ENCODE data around the gene EPSTI1.
"Not testable (repeated sequence)": the region's sequence is repeated elsewhere in the genome, so short reads cannot be mapped to it uniquely, and the experiment has no call there.

The EPSTI1 gene

DNA sequence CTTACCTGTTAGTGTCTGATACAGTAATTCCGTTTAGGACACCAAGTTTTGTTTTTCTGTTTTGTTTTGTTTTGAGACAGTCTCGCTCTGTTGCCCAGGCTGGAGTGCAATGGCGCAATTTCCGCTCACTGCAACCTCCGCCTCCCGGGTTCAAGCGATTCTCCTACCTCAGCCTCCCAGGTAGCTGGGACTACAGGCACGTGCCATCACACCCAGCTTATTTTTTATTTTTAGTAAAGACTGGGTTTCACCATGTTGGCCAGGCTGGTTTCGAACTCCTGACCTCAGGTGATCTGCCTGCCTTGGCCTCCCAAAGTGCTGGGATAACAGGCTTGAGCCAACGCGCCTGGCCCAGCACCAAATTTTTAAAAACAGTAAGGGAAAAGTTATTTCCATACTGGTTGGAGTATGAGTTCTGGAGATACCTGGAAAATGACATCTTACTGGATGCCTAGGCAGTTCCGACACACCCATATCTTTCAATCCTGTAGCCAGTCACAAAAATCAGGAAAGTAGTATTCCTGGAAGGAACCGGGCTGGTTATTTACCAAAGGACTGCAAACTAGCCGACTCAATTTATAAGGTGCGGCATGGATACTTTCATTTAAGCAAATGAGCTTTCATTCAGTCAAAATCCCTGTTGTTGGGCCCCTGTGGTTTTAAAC is 676 bp downstream of the EPSTI1 start:
- H3K4me3 Mint-ChIP-seq, result peak overlapping the region; percentile 95 to 97
- ATAC-seq, DNase-seq, H3K9me3 Mint-ChIP-seq, H3K27me3 Mint-ChIP-seq: not testable (repeated sequence)
- peak overlapping the region; percentile 99 to 100 for H3K27ac Mint-ChIP-seq
- peaks cover 61% of the 10 kb centered on the region for H3K4me1 Mint-ChIP-seq

DNA sequence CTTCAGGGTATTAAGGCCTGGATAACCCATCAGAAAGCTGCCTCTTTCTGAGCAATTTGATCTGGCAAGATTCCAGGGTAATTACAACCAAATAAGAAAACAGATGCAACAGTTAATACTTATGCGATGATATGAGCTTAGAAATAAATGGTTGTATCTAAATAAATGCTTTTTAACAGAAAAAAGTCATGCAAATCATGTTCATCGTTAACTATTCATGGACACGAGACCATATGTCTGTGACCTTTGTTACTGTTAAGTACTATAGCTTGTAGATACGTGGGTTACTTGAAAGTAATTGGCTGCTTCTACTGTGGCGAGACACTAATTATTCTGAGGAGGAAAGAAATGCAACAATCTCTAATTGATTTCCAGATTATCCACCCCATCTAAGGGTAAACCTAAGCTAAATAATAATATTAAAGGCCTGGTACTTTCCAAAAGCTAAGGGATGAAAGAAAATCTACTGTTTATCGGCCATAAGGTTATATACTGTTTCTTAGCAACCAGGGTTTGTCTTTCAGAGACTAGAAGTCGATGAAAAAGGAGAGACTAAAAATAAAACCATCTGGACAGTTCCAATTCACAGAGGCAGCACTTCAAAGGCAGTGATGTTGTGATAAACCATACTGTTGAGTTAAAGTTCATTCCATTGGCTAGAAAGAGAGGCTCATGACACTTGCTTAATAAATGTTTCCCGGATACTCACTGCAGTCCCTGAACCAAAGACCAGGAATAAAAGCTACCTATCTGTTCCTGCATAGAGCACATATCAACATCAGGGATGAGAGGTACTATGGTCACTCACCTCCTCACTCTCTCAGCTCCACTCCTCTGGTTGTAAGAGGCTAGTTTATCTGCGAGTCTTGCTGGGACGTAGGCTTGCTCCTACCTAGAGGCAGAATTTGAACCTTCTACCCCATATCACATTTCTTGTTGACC is 1.5 kb downstream of the EPSTI1 start:
- no peaks in the 10 kb centered on the region for H3K27me3 Mint-ChIP-seq
- H3K9me3 Mint-ChIP-seq, result no peaks in the 10 kb centered on the region
- ATAC-seq (no peak), DNase-seq (no peak)
- peaks cover 53% of the 10 kb centered on the region for H3K4me1 Mint-ChIP-seq
- peak overlapping the region; percentile 19 to 88 for H3K27ac Mint-ChIP-seq
- peak overlapping the region; percentile 95 to 97 for H3K4me3 Mint-ChIP-seq

- Mint-ChIP-seq H3K27ac (no peak overlapping the region), H3K9me3 (no peaks in the 10 kb centered on the region), H3K4me1 (peaks cover 16% of the 10 kb centered on the region), H3K4me3 (no peak overlapping the region), H3K27me3 (no peaks in the 10 kb centered on the region)
- DNase-seq (no peak), ATAC-seq (no peak)
Observed at GRCh38 chr13:42986176-42986574, 5.9 kb downstream of the EPSTI1 start.

DNA sequence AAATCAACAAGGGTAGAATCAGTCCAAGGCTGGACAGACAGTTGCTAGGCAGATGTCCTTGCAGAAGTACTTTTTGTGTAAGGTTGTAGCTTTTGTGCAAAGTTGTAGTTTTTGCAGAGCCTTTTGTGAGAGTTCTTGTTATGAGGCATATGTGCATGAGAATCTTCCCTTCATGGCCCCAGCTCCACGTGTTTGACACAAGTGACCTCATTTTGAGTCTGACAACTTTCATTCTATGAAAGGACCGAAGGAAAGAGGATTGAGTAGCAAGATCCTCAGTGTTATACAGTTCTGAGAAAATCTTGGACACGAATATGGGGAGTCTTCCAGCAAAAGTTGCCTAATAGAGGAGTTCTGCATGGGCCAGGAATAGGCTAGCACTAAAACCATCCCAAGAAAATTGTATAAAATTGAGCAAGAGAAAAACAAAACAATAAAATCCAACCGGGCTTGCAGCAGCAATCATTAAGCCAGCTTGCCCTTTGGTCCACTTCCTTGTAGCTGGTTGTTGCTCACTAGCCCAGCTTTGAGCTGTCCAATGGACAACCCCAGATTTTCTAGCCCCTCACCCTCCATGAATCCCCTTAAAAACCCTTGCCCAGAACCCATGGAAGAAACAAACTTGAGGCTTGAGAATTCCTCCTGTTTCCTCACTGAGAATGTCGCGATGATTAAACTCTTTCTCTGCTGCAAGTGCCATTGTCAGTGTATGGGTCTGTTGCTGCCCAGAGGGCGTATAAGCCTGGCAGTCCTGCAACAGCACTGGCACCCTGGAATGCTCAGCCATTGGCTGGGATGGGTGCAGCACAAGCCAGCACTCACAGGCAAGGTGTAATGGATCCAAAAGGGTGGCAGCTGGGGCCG is 6.5 kb downstream of the EPSTI1 start:
- H3K27ac Mint-ChIP-seq, result no peak overlapping the region
- DNase-seq (no peak), ATAC-seq (no peak)
- peaks cover 9% of the 10 kb centered on the region for H3K4me1 Mint-ChIP-seq
- H3K9me3 Mint-ChIP-seq, result no peaks in the 10 kb centered on the region
- no peak overlapping the region for H3K4me3 Mint-ChIP-seq
- no peaks in the 10 kb centered on the region for H3K27me3 Mint-ChIP-seq

DNA sequence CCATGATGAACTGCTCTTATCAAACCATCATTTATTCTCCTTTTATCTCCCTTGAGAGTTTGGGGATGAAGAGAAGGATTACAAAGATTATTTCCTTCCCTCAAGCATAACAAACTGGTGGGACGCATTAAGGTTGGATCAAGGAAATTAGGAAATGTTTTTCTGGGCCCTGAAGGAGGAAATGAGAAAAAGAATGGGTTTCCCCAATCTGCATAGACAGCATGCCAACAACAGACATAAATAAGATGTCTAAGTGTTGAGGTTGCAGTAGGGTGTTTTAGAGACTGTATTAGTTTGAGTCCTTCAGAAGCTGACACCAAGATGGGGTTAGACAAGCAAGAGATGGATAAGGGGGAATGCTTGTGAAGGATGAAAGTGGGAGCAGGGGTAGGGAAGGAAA is 7.3 kb downstream of the EPSTI1 start:
- no peak overlapping the region for H3K4me3 Mint-ChIP-seq
- H3K27ac Mint-ChIP-seq, result no peak overlapping the region
- peaks cover under 1% of the 10 kb centered on the region for H3K4me1 Mint-ChIP-seq
- H3K27me3 Mint-ChIP-seq, result no peaks in the 10 kb centered on the region
- H3K9me3 Mint-ChIP-seq, result peaks cover 0 to 5% of the 10 kb centered on the region in 2 donors
- DNase-seq (no peak), ATAC-seq (no peak)

- Mint-ChIP-seq H3K27ac (no peak overlapping the region), H3K27me3 (no peaks in the 10 kb centered on the region), H3K4me3 (no peak overlapping the region), H3K4me1 (no peaks in the 10 kb centered on the region), H3K9me3 (peaks cover 0 to 5% of the 10 kb centered on the region in 2 donors)
- no peak for DNase-seq
- ATAC-seq, result no peak
Observed at GRCh38 chr13:42984026-42984425, 8.0 kb downstream of the EPSTI1 start.

GRCh38 chr13:42981853-42982252 is 10.2 kb downstream of the EPSTI1 start:
- Mint-ChIP-seq H3K4me3 (no peak overlapping the region), H3K27ac (no peak overlapping the region), H3K4me1 (no peaks in the 10 kb centered on the region), H3K27me3 (no peaks in the 10 kb centered on the region), H3K9me3 (peaks cover 0 to 5% of the 10 kb centered on the region in 2 donors)
- ATAC-seq (no peak), DNase-seq (no peak)

GRCh38 chr13:42981317-42981716 is 10.7 kb downstream of the EPSTI1 start:
- Mint-ChIP-seq H3K9me3 (peaks cover 0 to 5% of the 10 kb centered on the region in 2 donors), H3K4me3 (no peak overlapping the region), H3K4me1 (no peaks in the 10 kb centered on the region), H3K27me3 (no peaks in the 10 kb centered on the region), H3K27ac (no peak overlapping the region)
- DNase-seq (no peak), ATAC-seq (no peak)

- Mint-ChIP-seq H3K9me3 (peaks cover 0 to 5% of the 10 kb centered on the region in 2 donors), H3K27me3 (no peaks in the 10 kb centered on the region), H3K4me1 (no peaks in the 10 kb centered on the region), H3K27ac (no peak overlapping the region), H3K4me3 (no peak overlapping the region)
- no peak for ATAC-seq
- DNase-seq, result no peak
Observed at GRCh38 chr13:42977219-42977659, 14.8 kb downstream of the EPSTI1 start.

- Mint-ChIP-seq H3K4me1 (peaks cover 1% of the 10 kb centered on the region), H3K27me3 (no peaks in the 10 kb centered on the region), H3K4me3 (no peak overlapping the region), H3K27ac (no peak overlapping the region), H3K9me3 (peaks cover 0 to 5% of the 10 kb centered on the region in 2 donors)
- DNase-seq (no peak), ATAC-seq (no peak)
Observed at GRCh38 chr13:42976066-42976465, 16.0 kb downstream of the EPSTI1 start.

DNA sequence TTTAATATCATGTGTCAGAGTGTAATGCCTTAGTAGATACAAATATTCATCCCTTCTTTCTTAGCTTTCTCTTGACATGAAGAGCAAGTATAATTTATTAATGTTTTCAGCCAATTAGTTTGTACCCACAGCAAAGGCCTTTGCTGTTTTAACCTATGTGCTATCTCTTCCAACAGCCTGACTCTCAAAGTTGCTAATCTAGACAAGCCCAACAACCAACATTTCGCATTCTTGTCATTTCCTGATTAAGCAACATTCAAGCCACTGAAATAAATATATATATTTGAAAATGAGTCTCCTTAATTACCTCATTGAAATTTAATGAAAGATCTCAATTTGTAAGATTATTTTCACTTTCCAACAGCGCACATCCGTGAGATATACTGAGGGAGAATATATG is 18.5 kb downstream of the EPSTI1 start:
- Mint-ChIP-seq H3K9me3 (no peaks in the 10 kb centered on the region), H3K4me3 (no peak overlapping the region), H3K27me3 (no peaks in the 10 kb centered on the region), H3K27ac (no peak overlapping the region), H3K4me1 (peaks cover 16% of the 10 kb centered on the region)
- ATAC-seq (no peak), DNase-seq (no peak)

- H3K27me3 Mint-ChIP-seq, result no peaks in the 10 kb centered on the region
- DNase-seq (no peak), ATAC-seq (no peak)
- H3K4me3 Mint-ChIP-seq, result no peak overlapping the region
- H3K9me3 Mint-ChIP-seq, result no peaks in the 10 kb centered on the region
- peaks cover 16% of the 10 kb centered on the region for H3K4me1 Mint-ChIP-seq
- H3K27ac Mint-ChIP-seq, result no peak overlapping the region
Observed at GRCh38 chr13:42971691-42972347, 20.2 kb downstream of the EPSTI1 start.

GRCh38 chr13:42970824-42971690 is 21.0 kb downstream of the EPSTI1 start:
- DNase-seq, result peak; percentile 32 to 43
- peaks cover 16% of the 10 kb centered on the region for H3K4me1 Mint-ChIP-seq
- ATAC-seq, result peak; percentile 88
- no peaks in the 10 kb centered on the region for H3K27me3 Mint-ChIP-seq
- H3K4me3 Mint-ChIP-seq, result no peak overlapping the region
- H3K9me3 Mint-ChIP-seq, result no peaks in the 10 kb centered on the region
- no peak overlapping the region for H3K27ac Mint-ChIP-seq

- peaks cover 16% of the 10 kb centered on the region for H3K4me1 Mint-ChIP-seq
- peak; percentile 84 for ATAC-seq
- peak; percentile 67 to 70 for DNase-seq
- no peak overlapping the region for H3K27ac Mint-ChIP-seq
- no peaks in the 10 kb centered on the region for H3K27me3 Mint-ChIP-seq
- H3K9me3 Mint-ChIP-seq, result no peaks in the 10 kb centered on the region
- H3K4me3 Mint-ChIP-seq, result no peak overlapping the region
Observed at GRCh38 chr13:42969565-42970172, 22.4 kb downstream of the EPSTI1 start.
